ENCODE results near the gene EFCAB11. TPM values are rescaled to one million over a fixed set of nuclear protein-coding genes. Genes with fewer than 3 reads are reported as not detected.
"Not testable (repeated sequence)": the region's sequence is repeated elsewhere in the genome, so short reads cannot be mapped to it uniquely, and the experiment has no call there.

The EFCAB11 gene
- total RNA-seq, 1 donor from 2014 or later: 7.1 TPM

GRCh38 chr14:89911010-89911919, 43.3 kb downstream of the EFCAB11 start:
- no peak for DNase-seq (ENCODE audit: low spot score)

DNA sequence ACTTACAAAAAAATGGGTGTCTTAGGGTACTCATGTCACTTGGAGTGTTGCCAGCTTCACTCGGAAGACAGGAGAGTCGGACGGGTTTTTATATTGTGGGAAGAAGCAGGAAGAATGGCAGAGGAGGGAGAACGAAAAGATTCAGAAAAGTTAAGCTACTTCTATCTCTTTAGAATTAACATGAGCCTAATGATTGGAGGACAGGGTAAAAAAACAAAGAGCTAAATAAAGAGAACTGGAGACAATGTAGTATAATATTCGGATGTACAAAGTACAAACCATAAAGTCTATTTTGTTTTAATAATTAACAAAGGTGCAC, 43.9 kb downstream of the EFCAB11 start:
- DNase-seq (ENCODE audit: low spot score): no peak

DNA sequence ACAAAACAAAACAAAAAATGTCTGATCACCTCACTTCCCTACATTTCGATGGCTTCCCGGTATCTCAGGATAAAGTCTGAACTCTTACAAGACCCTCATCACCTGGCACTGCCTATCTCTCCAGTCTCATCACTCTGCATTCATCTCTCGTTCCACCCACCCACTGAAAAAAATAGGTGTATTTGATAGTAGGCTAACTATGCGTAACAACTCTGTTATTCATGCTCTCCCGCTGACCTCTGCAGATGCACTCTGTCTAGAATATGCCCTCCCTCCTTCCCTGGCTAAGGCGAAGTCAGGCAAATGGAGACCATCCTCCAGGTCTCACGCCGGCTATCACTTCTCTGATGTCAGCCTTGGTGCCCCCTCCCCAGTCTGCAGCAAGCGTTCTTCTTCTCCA, 44.9 kb downstream of the EFCAB11 start:
- no peak for DNase-seq (ENCODE audit: low spot score)

GRCh38 chr14:89908712-89909450, 45.6 kb downstream of the EFCAB11 start:
- DNase-seq (ENCODE audit: low spot score): no peak

- no peak for DNase-seq (ENCODE audit: low spot score)
Measured at GRCh38 chr14:89907655-89908054, 46.9 kb downstream of the EFCAB11 start.

GRCh38 chr14:89906000-89906399, 48.5 kb downstream of the EFCAB11 start:
- no peak for DNase-seq (ENCODE audit: low spot score)

DNA sequence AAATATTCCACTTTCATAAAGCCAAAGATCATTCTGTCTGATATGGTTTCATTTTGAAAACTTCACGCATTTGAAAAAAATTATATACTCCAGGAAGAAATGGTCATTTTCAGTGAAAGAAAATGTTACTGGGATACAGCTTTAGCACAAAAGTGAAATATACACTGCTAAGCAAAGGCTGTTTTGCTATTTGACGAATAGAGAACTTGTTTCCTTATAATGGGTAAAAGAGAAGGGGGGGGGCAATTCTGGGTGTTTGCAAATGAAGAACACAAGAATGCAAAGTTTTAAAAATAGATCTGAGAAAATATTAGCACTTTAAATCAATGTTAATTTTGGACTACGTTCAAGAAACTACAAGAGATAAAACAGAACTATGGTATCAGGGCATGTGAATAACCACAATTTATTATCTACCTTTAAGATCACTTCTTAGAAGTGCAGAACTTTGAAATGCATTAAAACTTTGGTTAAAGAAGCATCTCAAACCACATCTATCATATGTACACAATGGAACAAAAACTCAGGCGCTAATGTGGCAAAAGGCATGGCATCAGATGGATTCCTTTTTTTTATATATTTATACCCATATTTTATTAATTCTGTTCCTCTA, 51.1 kb downstream of the EFCAB11 start:
- no peak for DNase-seq (ENCODE audit: low spot score)

DNA sequence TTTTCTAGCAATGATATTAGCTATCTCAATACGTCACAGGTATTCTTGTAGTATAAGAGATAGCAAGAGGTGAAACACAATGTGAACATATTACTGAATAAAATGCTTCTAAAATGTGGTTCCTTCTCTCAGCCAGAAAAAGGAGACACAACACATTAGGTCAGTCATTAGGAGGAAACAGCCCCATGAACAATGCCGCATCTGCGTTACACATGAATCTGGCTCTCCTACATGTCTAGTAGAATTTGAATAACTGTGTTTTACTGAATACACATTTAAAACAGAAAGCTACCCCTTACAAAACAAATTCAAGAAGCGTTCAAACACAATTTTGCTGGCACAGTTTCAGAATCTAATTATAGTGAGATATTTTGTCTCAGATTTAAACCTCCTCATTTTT, 51.6 kb downstream of the EFCAB11 start:
- no peak for DNase-seq (ENCODE audit: low spot score)

DNA sequence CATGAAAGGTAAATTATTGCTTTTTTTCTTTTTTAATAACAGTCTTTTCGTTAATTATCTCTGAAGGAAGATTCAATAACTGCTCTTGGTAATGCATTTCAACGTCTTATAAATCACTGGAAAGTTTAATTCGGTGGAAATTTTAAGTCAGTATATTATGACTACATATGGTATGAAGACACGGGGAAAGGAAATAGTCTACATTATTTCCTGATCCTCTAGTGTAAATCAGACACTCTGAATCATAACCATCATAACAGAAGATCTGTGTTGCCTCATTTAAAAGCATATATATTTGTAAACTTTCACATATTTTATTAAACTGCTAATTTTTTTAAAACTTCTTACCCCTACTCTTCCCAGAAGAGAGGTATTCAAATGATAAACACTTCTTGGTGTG, 53.7 kb downstream of the EFCAB11 start:
- no peak for DNase-seq (ENCODE audit: low spot score)

- DNase-seq (ENCODE audit: low spot score): no peak
Measured at GRCh38 chr14:89899917-89900663, 54.4 kb downstream of the EFCAB11 start.

DNA sequence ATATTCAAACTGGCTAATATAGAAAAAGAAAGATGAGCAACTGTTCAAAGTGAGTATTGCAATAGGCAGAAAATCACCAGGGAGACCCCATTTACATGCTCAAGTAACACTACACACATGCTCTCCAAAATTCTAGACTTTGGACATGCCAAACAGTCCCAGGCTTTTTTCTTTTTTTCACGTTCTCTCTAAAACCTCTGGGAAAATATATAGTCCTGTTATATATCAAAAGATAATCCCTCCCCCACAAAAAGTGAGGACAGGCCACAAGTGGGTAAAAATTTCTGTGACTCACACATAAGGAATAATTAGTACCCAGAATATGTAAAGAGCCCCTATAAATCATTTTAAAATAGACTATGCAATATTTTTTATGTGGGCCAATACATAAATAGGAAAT, 55.2 kb downstream of the EFCAB11 start:
- DNase-seq (ENCODE audit: low spot score): no peak

GRCh38 chr14:89893388-89893787, 61.1 kb downstream of the EFCAB11 start:
- not testable (repeated sequence) for DNase-seq (ENCODE audit: low spot score)

GRCh38 chr14:89892953-89893352, 61.6 kb downstream of the EFCAB11 start:
- no peak for DNase-seq (ENCODE audit: low spot score)

GRCh38 chr14:89891721-89892120, 62.8 kb downstream of the EFCAB11 start:
- DNase-seq (ENCODE audit: low spot score): not testable (repeated sequence)

DNA sequence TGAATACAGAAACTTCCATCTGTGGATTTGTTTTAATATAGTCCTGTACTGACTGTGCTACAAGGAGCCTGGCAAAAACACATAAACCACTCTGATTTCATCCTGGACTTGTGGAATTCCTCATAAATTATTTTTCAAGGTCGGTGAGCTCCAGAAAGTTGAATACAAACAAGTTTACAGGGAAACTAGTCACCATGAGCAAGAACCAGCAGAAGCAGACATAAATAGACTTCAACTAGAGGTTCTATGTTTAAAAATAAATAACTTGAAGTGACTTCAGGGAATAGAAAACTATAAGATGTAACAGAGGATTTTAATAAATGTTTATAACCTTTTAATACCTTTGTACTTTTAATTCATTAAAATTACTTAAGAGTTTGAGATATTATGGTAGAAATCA, 63.5 kb downstream of the EFCAB11 start:
- DNase-seq (ENCODE audit: low spot score): no peak

DNA sequence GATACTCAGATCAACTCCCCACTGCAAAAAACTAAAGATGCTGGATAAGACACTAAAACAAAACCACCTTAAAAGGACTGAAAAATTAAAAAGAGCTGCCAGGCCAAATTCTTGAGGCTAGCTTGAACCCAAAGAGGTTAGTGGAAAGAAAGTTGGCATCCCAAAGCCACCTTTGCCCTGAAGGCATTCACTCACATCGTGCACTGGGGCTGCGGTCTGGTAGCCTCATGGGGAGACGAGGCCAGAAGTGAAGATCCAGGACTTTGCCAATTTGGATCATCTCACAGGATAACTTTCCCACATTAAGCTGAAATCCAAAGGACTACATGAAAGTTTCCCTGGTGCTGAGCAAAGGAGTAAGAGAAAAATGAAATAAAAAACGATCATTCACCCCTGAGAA, 63.9 kb downstream of the EFCAB11 start:
- DNase-seq (ENCODE audit: low spot score): no peak

- DNase-seq (ENCODE audit: low spot score): no peak
Measured at GRCh38 chr14:89889626-89890025, 64.9 kb downstream of the EFCAB11 start.

GRCh38 chr14:89884761-89885160, 69.8 kb downstream of the EFCAB11 start:
- DNase-seq (ENCODE audit: low spot score): no peak

GRCh38 chr14:89881839-89882238, 72.7 kb downstream of the EFCAB11 start:
- no peak for DNase-seq (ENCODE audit: low spot score)

DNA sequence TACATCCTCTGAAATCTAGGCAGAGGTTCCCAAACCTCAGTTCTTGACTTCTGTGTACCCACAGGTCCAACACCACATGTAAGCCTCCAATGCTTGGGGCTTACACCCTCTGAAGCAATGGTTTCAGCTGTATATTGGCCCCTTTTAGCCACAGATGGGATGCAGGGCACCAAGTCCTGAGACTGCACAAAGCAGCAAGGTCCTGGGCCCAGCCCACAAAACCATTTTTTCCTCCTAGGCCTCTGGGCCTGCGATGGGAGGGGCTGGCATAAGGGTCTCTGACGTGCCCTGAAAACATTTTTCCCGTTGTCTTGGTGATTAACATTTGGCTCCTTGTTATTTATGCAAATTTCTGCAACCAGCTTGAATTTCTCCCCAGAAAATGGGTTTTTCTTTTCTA, 80.4 kb downstream of the EFCAB11 start:
- DNase-seq (ENCODE audit: low spot score): not testable (repeated sequence)

DNA sequence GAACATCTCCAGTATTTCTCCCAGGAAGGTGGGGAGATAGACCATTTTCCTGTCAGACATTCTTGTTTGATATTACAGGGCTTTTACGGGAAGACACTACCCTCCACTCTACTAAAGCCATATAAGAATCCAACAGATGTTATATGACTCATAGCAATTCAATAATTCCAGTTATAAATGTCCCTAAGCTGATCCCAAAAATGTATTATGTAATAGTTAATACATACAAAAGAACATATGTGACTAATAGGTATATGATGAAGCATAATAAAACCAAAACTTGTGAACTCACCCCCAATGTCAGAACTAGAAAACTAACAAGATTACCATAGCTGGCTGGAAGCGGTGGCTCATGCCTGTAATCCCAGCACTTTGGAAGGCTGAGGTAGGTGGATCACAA, 84.2 kb downstream of the EFCAB11 start:
- DNase-seq (ENCODE audit: low spot score): no peak

DNA sequence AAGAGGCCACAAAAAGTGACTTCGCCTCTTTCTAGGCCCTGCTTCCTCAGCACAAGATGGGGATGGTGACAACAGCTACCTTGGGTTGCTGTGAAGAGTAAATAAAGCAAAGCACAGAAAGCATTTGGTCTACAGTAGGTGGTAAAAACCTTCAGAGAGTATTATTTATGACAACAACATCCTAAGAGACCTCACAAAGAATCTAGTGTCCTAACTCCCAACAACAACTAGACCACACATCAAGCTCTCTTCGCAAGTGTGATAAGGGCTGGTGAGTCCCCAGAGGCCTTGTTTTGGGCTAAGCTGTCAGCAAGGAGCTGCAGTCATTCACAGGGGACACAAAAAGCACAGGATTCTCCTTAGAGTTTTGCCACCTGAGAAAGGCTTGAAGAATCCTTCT, 84.9 kb downstream of the EFCAB11 start:
- no peak for DNase-seq (ENCODE audit: low spot score)

All from ureter (tissue), 1 donor.